ENCODE results near the gene TFCP2L1.
"Not testable (repeated sequence)": the region's sequence is repeated elsewhere in the genome, so short reads cannot be mapped to it uniquely, and the experiment has no call there.

TFCP2L1 gene

DNA sequence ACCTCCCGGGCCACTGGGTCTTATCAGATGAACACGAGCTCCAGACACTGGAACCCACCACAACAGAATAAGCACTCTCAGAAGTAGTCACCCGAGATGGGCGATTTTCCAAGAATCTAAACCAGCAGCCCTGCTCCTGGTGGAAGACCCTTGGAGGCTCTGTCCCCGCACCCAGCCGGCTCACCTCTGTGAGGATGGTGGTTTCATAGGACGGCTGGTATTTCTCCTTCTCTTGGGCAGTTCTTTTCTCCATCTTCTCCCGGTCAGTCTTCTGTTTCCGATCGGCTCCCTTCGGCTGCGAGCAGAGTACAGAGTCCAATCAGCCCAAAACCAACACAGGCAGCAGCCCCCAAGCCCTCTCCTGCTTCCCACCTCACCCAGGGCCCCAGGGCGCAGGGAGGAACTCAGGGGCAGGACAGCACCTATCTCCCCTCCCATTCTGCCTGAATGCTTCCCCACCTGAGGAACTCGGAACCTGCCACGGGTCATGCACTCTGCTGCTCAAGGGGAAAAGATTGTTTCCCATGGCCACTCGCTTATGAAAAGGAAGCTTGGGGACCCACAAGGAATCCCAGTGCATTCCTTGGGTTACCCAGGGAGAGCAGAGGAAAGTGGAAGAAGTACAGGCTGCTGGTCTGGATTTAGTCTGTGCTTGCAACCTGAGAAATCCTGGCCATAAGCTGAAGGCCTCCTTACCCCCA lies 42.7 kb downstream of the TFCP2L1 start:
- no peak for DNase-seq (ENCODE audit: low spot score)

DNA sequence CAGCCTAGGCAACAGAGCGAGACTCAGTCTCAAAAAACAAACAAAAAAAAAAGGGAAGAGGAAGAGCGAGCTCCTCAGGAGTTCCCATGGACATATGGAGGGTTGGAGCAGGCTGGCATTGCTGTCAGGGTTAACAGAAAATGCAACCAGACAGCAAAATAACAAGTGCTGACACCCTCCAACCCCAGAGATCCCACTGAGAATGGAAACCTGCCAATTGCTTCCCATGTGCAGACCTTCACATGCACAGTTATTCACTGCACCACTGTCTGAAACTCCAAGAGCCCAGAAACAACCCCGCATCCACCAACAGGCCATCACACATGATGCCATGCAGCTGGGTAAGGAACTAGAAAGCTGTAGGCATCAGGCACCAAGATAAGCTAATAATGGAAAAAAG lies 43.5 kb downstream of the TFCP2L1 start:
- DNase-seq (ENCODE audit: low spot score), result no peak

DNA sequence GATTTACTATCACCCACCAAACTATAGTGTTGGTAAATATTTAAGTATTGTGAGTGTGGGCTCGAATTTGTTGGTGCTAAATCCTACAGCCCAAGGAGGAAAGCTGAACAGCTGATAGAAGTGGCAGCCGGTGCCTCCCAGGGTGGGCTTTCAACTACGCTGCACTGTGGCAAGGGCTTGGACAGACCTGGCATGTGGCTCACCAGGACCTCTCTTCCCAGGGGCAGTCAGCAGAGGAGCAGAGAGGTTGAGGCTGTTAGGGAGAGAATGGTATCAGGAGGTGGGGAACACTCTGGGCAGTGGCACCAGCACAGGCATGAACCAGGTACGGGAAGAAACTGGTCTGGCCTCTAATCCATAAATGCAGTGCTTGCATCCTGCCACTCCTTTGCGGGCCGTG lies 44.6 kb downstream of the TFCP2L1 start:
- no peak for DNase-seq (ENCODE audit: low spot score)

DNA sequence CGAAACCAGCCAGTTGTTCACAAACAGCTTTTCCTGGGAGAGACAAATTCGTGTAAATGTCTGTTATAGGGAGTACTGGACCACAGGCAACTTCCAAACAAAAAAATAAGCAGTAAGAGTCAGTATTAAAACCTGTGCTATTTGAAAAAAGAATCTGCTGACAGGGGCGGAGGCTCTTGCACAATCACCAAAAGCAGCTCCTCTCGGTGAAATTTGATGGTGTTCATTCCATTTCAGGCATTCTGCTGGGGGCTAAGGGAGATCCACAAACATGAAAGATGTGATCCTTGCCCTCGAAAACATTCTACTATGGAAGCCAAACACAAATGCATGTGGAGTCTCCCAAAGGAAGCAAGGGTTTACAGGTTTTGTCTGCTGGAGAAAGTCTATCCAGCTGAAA lies 45.0 kb downstream of the TFCP2L1 start:
- no peak for DNase-seq (ENCODE audit: low spot score)

DNA sequence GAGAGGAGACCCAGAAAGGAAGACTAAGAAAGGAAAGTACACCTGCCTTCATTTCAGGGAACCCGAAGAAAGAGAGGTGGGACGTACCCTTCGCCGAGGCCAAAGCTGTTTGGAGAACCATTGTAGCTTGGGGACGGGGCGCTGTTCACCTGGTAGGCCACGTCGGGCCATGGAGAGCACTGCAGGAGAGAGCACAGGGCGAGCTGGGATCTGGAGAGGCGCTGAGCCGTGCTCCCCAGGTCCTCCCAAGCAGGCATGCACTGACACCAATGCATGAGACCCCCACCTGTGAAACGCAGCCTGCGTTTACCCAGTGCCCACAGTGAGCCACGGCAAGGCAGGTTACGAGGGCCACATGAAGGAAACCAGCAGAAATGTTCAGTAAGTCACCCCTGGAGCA lies 45.5 kb downstream of the TFCP2L1 start:
- no peak for DNase-seq (ENCODE audit: low spot score)

DNA sequence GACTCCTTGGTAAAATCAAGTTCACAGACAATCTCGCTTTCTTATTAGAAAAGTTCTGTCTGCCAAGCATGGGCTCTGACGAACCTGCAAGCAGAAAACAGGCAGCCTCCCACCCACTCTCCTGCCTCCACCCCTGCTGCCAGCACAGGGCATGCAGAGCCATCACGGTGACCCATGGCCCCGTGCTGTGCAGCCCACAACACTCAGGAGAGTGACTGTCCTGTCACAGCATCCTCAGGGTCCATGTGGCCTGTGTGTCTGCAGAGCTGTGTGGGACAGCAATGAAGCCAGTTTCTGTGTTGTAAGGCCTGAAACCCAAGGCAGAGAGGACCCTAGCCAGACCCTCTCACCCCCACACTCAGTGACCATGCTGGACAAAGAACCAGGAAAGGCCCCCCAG lies 46.2 kb downstream of the TFCP2L1 start:
- DNase-seq (ENCODE audit: low spot score), result no peak

DNA sequence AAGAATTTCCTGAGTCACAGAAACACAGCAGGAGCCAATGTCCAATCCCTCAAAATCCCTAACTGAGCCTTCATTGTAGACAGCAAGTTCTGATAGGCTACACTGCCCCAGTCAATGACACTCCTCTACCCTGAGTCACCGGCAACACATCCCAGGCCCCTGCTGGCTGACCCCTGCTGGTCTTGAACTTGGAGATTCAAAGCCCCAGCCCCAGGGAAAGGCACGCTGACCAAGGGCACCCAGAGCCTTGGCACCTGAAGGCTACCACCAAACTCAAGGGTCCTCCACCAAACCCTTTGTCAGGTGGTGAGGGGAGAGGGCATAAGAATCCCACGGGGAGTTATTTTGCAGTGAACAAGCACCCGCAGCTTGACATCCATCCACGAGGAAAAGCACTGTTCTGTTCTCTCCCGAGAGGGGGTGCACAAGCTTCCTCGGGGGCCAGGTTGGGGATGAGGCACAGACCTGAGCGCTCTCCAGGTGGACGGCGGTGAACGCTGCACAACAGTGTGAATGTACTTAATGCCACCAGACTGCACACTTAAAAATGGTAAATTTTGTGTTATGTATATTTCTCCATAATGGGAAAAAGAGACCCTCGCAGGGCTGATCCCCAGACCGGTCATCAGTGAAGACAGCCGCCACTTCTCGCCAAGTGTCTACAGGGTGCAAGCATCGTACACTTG lies 46.9 kb downstream of the TFCP2L1 start:
- DNase-seq (ENCODE audit: low spot score), result no peak

DNA sequence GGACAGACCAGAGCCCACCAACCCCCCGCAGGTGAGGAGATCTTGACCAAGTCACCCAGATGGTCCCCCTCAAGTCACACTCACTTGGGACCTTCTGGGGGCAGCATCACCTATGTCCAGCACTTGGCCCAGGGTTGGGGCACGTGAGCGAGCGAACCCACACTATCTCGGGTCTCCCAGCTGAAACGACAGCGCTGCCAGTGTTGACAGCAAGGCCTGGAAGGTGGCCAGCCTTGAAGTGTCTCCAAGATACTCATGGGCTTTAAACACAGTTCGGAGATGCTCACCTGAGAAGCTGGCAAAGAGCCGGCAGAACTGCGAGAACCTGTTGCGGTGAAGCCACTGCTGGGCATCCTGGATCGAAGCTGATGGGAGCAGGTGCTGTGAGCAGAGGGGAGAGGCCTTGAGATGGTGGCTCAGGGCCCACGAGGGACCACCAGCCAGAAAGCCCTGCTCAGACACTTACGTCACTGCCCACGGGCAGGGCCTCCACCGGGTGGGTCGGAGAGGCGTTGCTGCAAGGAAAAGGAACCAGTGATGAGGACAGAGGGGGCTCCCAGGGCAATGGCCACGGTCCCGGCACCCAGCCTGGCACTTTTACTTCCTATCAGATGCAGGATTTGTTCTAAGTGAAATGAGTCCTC lies 47.5 kb downstream of the TFCP2L1 start:
- DNase-seq (ENCODE audit: low spot score), result no peak

DNA sequence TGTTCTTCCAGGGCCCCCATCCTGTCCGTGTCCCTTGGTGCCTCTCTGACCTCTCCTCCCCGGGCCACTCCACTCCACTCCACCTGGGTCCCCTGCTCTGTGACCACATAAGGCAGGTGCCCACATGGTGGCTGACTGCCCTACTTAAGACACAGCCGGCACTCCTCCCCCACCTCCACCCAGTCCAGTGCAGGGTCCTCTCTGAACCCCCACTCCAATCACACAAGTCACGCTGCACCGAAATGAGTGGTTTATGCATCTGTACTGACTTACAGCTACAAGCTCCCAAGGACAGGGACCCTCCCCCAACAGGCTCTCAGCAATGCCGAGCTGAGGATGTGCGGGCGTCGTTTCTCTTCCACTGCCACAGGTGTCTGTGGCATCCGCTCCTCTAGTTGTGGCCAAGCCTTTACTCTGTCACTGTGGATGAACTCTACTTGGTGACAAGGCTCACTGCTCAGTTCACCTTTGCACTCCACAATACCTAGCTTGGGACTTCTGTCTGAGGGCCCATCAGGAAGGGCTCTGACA lies 48.3 kb downstream of the TFCP2L1 start:
- DNase-seq (ENCODE audit: low spot score), result no peak

DNA sequence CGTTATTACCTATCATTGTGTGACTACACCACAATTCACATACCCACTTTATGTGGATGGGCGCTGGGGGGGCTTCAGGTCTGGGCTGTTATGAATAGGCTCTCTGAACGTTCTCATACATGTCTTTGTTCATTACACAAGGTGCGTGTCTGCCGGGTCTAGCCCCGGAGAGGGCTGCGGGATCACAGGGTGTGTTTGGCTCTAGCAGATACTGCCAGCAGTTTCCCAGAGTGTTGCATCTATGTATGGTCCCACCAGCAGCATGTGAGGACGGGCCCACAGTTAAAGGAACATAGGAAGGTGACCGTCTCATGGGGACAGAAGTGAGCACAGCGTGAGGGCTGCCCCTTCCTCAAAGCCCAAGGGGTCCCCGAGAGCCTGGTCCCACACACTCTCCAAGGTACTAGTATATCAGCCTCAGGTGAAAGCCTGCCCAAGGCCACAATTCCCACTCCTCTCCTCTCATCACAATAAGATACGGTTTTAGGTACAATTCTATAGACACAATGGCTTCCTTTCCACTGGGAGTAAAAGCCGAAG lies 48.8 kb downstream of the TFCP2L1 start:
- DNase-seq (ENCODE audit: low spot score), result no peak

DNA sequence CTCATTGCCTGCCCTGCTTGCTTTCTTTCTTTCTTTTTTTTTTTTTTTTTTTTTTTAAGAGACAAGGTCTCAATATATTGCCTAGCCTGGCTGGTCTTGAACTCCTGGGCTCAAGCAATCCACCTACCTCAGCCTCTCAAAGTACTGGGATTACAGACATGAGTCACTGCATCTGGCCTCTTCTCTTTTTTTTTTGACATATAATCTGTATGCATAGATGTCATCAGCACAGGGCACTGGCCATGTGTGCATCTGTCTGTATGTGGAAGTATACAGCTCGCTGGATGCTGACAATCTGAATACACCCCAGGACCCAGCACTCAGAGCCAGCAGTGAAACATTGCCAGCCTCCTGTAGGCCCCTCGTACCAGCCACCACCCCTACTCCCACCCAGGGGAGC lies 49.5 kb downstream of the TFCP2L1 start:
- no peak for DNase-seq (ENCODE audit: low spot score)

DNA sequence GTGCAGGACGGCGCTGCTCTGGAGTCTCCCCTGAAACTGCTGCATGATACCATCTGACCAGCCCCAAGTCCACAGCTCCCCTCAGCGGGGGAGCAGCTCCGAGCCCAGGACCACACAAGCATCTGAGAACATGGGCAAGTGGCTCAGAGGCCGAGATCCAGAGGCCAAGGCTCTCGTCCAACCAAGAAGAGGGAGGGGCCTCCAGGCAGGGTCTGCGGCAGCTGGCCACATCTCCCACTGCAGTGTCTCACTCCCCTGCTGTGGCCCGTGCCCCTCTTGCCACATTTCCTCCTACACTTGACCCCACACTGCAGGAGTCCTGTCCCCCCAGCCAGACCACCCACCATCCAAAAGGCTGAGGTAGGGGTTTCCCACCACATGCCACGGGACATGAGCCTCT lies 50.2 kb downstream of the TFCP2L1 start:
- DNase-seq (ENCODE audit: low spot score), result no peak

DNA sequence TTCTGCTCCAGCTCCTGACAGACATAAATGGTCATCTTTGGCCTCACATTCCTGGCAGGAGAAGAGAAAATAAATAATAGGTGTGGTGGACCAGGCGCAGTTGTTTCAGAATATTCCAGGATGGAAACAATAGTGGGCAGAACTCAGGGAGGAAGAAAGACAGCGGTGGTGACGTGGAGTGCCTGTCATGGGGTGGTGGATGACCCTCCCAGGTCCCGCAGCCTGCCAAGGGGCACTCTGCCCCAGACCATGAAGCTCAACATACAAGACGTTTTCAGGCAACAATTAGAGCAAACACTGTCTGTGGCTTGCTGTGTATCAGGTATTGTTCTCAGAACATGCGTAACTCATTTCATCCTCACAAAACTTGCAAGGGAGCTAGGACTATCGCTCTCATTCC lies 50.9 kb downstream of the TFCP2L1 start:
- DNase-seq (ENCODE audit: low spot score), result no peak

DNA sequence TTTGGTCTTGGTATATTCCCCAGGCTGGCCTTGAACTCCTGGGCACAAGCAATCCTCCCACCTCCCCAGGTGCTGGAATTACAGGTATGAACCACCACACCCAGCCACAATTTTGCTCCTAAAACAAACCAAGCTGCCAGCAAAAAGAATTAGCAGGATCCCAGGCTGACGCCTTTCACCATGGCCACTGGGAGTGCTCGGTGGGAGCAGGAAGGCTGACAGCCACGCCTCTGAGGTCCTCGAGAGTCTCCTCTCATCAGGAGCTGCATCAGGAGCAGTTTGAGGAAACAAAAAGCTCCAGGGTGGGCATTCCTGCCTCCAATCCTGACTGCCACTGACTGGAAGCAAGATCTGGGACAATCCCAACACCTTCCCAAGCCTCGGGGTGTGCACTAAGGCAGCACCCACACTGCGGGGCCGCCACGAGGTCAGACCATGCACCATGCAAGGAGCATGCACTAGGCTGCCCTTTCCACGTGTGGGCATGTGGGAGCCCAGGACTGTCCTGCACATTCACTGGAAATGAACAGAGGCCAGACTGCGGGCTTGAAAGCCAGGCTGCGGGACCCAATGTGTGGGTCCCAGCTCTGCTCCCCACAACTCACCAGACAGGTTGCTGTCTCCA lies 51.4 kb downstream of the TFCP2L1 start:
- no peak for DNase-seq (ENCODE audit: low spot score)

DNA sequence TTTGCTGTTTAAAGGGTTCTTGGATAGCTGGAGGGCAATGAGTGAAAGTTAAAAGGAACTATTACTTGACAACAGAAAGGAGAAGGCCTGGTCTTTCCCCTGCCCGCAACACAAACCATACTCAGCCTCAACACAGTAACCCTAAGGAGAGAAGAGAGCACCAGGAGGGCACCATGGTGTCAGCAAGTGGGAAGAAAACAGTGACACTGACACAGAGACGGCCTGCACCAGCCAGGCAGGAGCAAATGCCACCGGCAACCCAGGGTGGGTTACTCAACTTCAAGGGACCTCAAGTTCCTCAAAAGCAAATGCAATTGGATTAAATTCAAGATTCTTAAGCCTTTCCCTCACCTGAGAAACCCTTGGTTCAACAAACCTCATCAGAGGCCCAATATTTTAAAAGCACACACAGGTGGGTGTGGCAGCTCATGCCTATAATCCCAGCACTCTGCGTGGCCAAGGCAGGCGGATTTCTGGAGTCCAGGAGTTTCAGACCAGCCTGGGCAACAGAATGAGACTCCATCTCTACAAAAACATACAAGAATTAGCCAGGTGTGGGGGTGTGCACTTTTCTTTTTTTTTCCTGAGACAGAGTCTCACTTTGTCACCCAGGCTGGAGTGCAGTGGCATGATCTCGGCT lies 52.3 kb downstream of the TFCP2L1 start:
- no peak for DNase-seq (ENCODE audit: low spot score)

DNA sequence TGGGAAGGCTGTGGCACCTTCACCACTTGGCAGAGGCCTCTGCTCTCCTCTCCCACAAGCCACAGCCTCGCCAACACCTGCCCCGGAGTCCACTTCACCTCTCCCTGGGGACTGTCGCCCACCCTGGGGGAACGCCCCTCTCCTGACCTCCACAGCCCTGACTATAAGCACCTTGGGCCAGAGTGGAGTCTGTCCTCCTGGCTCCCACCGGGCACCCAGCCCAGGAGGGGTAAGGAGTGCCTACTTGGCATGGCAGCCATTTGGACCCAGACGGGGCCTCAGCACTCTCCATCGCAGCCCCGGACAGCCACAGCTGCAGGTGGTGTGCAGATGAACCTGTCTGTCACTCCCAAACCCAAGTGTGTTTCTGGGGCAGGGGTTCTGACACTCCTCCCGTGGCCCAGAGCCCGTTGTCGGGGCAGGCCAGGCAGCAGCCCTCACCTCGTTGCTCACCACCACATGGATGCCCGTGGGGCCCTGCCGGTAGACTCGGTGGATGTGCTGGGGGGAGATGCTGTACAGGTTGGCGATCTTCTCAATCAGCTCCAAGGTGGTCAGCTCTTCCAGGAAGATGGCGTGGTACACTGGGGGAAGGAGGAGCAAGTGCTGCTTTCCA lies 53.5 kb downstream of the TFCP2L1 start:
- DNase-seq (ENCODE audit: low spot score), result no peak

DNA sequence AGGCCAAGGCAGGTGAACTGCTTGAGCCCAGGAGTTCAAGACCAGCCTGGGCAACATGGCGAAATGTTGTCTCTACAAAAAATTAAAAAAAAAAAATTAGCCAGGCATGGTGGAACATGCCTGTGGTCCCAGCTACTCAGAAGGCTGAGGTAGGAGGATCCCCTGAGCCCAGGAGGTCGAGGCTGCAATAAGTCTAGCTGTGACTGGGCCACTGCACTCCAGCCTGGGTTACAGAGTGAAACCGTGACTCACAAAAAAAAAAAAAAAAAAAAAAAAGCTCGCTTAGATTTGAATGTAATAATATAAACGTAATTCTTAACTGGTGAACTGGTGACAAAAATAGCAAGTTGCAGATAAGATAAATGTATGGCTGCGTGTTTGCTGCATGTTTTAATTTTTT lies 56.5 kb downstream of the TFCP2L1 start:
- no peak for DNase-seq (ENCODE audit: low spot score)

DNA sequence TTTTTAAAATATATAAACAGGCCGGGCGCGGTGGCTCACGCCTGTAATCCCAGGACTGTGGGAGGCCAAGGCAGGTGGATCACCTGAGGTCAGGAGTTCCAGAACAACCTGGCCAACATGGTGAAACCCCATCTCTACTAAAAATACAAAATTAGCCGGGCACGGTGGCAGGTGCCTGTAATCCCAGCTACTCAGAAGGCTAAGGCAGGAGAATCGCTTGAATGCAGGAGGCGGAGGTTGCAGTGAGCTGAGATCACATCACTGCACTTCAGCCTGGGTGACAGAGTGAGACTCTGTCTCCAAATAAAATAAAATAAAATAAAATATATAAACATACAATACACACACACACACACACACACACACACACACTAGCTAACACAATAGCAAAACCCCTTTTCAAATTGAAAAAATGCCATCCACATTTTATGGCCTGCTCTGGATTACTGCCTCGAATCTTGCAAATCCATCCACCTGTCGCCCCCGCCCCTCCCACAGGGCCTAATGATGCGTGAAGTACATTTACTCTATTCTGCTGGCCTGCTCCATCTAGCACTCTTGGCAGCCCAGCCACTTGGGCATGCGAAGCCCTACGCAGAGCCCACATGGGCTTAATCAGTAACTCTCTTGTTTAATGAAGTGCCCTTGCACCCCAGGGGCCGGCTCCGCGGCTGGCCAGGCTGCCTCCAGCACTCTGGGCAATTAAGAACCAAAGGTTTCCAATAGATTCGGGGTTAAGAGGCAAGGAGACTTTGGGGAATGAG lies 57.4 kb downstream of the TFCP2L1 start:
- not testable (repeated sequence) for DNase-seq (ENCODE audit: low spot score)

DNA sequence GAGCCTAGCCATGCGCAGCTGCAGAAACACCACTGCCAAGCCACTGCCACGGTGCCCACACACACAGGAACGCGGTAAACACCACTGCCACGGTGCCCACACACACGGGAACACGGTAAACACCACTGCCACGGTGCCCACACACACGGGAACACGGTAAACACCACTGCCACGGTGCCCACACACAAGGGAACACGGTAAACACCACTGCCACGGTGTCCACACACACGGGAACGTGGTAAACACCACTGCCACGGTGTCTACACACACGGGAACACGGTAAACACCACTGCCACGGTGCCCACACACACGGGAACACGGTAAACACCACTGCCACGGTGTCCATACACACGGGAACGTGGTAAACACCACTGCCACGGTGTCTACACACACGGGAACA lies 59.3 kb downstream of the TFCP2L1 start:
- not testable (repeated sequence) for DNase-seq (ENCODE audit: low spot score)

DNA sequence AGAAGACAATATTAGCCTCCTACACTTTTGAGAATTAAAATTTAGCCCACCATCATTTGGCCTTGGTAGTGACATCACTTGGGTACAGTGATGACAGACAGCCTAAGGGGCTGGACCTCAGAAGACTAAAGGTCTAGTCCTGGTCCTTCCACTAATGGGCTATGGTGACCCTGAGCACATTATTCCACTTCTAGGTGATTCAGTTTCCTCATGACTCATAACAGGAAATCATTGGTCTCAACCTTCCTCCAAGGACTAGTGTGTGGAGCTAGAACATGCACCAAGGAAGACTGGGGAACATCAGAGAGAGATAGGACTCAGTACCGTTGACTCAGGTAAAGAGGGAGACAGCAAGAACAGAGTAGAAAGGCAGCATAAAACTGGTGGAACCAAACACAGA lies 64.0 kb downstream of the TFCP2L1 start:
- DNase-seq (ENCODE audit: low spot score), result no peak

DNA sequence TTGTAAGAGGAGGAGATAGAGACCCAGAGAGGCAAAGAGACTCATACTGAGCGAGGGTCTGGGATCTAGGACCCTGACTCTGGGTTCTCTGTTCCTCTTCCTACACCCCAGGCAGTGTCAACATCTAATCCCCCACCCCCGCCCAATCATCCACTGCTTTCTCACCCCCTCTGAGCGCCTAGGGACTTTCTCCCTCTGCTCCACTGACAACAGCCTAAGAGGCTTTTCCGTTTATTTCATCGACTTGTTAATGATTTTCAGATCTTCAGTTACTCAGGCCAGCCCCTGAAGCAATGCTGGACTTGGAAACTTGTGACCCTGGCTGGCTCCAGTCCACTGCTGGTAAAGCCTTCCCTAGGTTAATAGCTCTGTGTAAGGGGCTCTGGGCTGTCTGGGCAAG lies 65.1 kb downstream of the TFCP2L1 start:
- no peak for DNase-seq (ENCODE audit: low spot score)

All from activated CD4-positive, alpha-beta T cell treated with anti-CD3 and anti-CD28 coated beads, Interleukin-2, Interleukin-4, amounts not matched to agents 100 ng/mL and 50 ng/mL, durations not matched to agents 16 hours and 8 hours (primary cell).